ENCODE data around the gene DDX17. TPM values are rescaled to one million over a fixed set of nuclear protein-coding genes. Genes with fewer than 3 reads are reported as not detected.

The DDX17 gene
- 100 to 1,000 TPM; 373 to 600 TPM for total RNA-seq

GRCh38 chr22:38506118-38506962 is at the start of gene DDX17:
TSS of gene DDX17 (minus strand) at chr22:38506311.
- peaks cover 54% of the 10 kb centered on the region for H3K36me3 Mint-ChIP-seq (ENCODE audit: low read depth)
- H3K4me3 Mint-ChIP-seq: peak within 1 kb of the TSS; percentile 89
- ATAC-seq (replicated peaks): peak; percentile 86
- H3K4me1 Mint-ChIP-seq: peaks cover 38% of the 10 kb centered on the region
- no peaks in the 10 kb centered on the region for H3K9me3 Mint-ChIP-seq
- H3K27ac Mint-ChIP-seq: peak within 1 kb of the TSS; percentile 100
- no peaks in the 10 kb centered on the region for H3K27me3 Mint-ChIP-seq

GRCh38 chr22:38554281-38554680 is 48.2 kb upstream of the DDX17 start:
- H3K4me1 Mint-ChIP-seq: no peaks in the 10 kb centered on the region
- H3K27ac Mint-ChIP-seq: no peak overlapping the region
- no peaks in the 10 kb centered on the region for H3K27me3 Mint-ChIP-seq
- ATAC-seq (replicated peaks): no peak
- no peaks in the 10 kb centered on the region for H3K36me3 Mint-ChIP-seq (ENCODE audit: low read depth)
- no peak overlapping the region for H3K4me3 Mint-ChIP-seq
- H3K9me3 Mint-ChIP-seq: no peaks in the 10 kb centered on the region

DNA sequence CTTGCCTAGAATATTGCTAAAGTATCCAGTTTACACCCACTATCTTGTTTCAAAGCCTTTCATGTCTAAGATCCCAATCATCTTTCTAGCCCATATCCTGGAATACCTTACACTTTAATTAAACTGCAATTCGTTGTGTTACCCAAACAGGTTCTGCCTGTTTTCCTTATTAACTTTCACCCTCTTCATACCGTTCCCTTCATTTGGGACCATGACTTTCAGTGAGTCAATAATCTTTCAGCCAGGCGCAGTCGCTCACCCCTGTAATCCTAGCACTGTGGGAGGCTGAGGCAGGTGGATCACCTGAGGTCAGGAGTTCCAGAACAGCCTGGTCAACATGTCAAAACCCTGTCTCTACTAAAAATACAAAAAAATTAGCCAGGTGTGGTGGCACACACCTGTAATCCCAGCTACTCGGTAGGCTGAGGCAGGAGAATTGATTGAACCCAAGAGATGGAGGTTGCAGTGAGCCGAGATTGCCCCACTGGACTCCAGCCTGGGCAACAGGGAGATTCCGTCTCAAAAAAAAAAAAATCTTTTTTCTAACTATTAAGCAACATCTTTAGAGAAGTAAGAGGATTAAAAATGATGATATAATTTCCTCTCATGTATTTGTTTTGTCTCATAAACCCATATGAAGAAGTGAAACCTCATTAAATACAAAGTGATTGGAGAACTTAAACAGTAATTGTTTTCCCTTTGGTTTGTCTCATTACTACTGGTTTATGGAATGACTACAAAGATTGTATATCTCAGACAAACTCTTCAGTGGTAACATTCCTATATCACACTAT is 43.2 kb upstream of the DDX17 start:
- H3K27me3 Mint-ChIP-seq: no peaks in the 10 kb centered on the region
- H3K4me3 Mint-ChIP-seq: no peak overlapping the region
- no peak overlapping the region for H3K27ac Mint-ChIP-seq

DNA sequence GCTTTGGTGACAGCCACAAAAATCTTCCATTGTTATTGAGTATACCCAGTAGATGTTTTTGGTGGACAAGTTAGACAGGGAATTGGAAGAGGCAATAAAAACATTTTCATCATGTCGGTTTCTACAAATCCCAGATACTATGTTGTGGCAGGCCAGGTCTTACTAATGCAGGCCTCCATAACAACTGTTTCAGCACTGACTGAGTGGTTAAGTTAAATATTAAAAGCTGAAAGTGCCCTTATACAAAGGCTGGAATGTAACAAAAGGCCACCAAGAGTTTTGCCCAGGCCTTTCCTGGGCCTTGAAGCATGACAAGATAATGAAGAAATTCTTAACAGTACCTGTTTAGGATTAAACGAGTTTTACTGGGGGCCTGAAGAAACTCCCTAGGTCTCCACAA is 34.6 kb upstream of the DDX17 start:
- H3K27me3 Mint-ChIP-seq: no peaks in the 10 kb centered on the region
- H3K9me3 Mint-ChIP-seq: peaks cover 5% of the 10 kb centered on the region
- no peak for ATAC-seq (replicated peaks)
- no peak overlapping the region for H3K4me3 Mint-ChIP-seq
- no peak overlapping the region for H3K27ac Mint-ChIP-seq
- H3K4me1 Mint-ChIP-seq: no peaks in the 10 kb centered on the region
- no peaks in the 10 kb centered on the region for H3K36me3 Mint-ChIP-seq (ENCODE audit: low read depth)

More for the DNA sequence above, 43.2 kb upstream of the DDX17 start:
- Mint-ChIP-seq H3K4me1 (no peaks in the 10 kb centered on the region), H3K9me3 (no peaks in the 10 kb centered on the region), H3K36me3 (ENCODE audit: low read depth) (no peaks in the 10 kb centered on the region)
- no peak for ATAC-seq (replicated peaks)

DNA sequence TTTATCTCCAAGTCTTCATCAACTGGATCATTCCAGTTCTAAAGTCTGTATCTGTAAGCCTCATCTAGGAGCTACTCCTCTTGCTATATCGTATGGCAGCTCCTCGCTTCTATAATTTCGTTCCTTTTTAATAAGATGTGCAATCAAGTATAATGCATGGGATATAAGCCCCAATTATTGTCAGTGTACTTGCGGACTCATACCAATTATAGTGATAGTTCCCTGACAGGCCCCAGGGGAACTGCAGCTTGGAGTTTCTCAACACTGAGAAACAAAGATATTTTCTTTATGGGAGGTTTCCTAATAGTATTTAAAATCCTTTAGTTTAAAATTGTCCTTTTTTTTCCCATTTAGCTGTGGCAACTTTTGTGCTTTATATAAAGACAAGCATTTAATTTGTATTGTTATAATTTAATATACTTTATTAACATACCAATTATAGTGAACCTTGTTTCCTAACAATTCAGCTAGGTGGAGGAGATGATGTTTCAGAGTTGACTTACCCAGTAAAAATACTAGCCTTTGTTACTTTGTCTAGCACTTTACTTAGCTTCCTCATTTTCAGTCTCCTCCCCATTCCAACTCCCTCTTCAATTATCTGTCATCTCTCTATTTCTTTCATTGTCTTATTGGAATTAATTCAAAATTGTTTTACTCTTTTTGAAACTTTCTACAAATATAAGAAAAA is 25.3 kb upstream of the DDX17 start:
- no peaks in the 10 kb centered on the region for H3K36me3 Mint-ChIP-seq (ENCODE audit: low read depth)
- no peaks in the 10 kb centered on the region for H3K27me3 Mint-ChIP-seq
- peak overlapping the region; percentile 60 for H3K4me3 Mint-ChIP-seq
- H3K4me1 Mint-ChIP-seq: peaks cover 6% of the 10 kb centered on the region
- H3K27ac Mint-ChIP-seq: peak overlapping the region; percentile 83
- H3K9me3 Mint-ChIP-seq: no peaks in the 10 kb centered on the region
- peak; percentile 32 for ATAC-seq (replicated peaks)

DNA sequence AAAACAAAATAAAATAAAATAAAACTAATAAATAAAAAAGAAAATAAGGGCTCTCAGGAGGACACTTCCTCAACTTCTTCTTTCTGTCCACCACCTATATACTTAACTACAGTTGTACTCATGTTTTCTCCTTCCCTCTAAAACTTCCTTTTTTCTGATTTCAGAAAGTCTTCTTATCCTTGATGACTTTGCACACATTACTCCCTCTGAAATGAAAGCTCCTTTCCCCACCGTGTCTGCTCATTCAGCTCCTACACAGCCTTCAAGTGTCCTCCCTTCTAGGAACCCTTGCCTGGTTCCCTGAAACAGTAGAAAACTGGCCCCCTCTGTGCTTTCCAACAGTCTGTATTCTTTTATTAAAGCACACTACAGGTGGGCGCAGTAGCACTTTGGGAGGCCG is 18.3 kb upstream of the DDX17 start:
- no peaks in the 10 kb centered on the region for H3K36me3 Mint-ChIP-seq (ENCODE audit: low read depth)
- no peak for ATAC-seq (replicated peaks)
- H3K4me1 Mint-ChIP-seq: no peaks in the 10 kb centered on the region
- H3K27ac Mint-ChIP-seq: no peak overlapping the region
- H3K4me3 Mint-ChIP-seq: no peak overlapping the region
- no peaks in the 10 kb centered on the region for H3K9me3 Mint-ChIP-seq
- H3K27me3 Mint-ChIP-seq: no peaks in the 10 kb centered on the region

DNA sequence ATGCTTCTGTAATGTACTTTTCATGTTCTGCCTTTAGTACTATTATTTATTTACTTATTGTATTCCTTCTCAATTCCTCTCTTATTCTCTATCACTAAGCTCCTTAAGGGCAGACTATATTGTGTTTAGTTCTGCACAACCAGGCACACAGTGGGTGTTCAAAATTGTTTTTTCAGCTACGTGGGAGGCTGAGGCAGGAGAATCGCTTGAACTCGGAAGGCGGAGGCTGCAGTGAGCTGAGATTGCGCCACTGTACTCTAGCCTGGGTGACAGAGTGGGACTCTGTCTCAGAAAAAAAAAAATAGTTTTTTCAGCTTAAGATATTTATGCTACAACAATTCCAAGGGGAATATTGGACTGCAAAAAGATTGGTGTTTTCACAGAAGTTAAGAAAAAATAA is 17.4 kb upstream of the DDX17 start:
- Mint-ChIP-seq H3K36me3 (ENCODE audit: low read depth) (no peaks in the 10 kb centered on the region), H3K4me1 (no peaks in the 10 kb centered on the region), H3K9me3 (no peaks in the 10 kb centered on the region), H3K4me3 (no peak overlapping the region), H3K27ac (no peak overlapping the region), H3K27me3 (no peaks in the 10 kb centered on the region)
- no peak for ATAC-seq (replicated peaks)

DNA sequence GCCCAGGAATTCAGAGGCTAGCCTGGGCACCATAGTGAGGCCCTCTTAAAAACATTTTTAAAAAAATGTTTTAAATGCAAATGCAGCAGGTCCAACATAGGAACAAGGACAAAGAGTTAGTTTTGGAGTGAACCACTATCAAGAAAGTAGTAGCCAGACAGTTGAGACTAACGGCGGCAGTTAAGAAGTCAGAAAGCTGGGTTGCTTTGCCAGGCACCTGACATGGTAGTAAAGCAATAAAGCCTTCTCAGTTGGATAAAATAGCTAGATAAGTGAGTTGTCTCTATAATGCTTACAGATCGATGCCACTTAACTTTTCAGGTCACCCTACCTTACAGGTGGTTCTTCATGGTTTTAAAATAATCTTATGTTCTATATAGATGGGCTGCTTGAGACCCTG is 16.9 kb upstream of the DDX17 start:
- Mint-ChIP-seq H3K9me3 (no peaks in the 10 kb centered on the region), H3K36me3 (ENCODE audit: low read depth) (no peaks in the 10 kb centered on the region), H3K27ac (no peak overlapping the region), H3K4me1 (no peaks in the 10 kb centered on the region), H3K4me3 (no peak overlapping the region), H3K27me3 (no peaks in the 10 kb centered on the region)
- ATAC-seq (replicated peaks): no peak

- Mint-ChIP-seq H3K9me3 (no peaks in the 10 kb centered on the region), H3K27ac (no peak overlapping the region), H3K27me3 (no peaks in the 10 kb centered on the region), H3K4me1 (no peaks in the 10 kb centered on the region), H3K36me3 (ENCODE audit: low read depth) (no peaks in the 10 kb centered on the region), H3K4me3 (no peak overlapping the region)
- no peak for ATAC-seq (replicated peaks)
Observed at GRCh38 chr22:38519453-38520250, 13.5 kb upstream of the DDX17 start.

DNA sequence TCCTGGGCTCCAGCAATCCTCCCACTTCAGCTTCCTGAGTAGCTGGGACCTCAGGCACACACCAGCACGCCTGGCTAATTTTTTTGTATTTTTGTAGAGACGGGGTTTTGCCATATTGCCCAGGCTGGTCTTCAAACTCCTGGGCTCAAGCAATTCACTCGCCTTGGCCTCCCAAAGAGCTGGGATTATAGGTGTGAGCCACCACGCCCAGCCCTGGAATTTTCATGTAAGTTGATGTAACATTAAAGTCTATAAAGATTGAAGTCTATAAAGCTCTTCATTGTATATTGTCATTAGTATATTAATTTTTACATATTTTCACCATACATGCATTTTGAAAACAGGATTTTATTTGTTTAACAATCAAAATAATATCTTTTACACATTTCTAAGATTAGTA is 12.5 kb upstream of the DDX17 start:
- Mint-ChIP-seq H3K27me3 (no peaks in the 10 kb centered on the region), H3K4me3 (no peak overlapping the region), H3K36me3 (ENCODE audit: low read depth) (no peaks in the 10 kb centered on the region), H3K9me3 (no peaks in the 10 kb centered on the region), H3K27ac (no peak overlapping the region), H3K4me1 (no peaks in the 10 kb centered on the region)
- ATAC-seq (replicated peaks): no peak

GRCh38 chr22:38513063-38513462 is 7.0 kb upstream of the DDX17 start:
- H3K4me3 Mint-ChIP-seq: no peak overlapping the region

DNA sequence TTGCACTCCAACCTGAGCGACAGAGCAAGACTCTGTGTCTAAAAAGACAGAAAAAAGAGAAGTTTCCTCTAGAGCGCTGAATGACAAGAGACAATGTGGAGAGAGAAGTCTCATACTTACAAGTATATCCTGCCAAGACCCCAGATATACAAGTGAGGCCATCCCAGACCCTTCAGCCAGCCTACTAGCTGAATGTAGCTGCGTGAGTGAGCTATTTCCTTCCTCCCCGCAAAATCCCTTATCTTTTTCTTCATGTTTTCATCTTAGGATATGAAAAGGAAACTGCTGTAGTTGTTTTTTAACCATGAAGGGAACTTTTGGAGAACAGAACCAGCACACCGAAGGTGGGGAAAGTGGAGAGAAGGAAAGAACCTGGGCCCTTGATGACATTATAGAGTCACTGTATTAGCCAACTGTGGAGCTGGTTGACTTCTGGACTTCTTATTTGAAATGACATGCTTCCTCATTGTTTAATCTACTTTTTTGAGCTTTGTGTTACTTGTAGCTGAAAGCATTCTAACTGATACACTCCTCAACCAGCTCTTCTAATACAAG is 4.4 kb upstream of the DDX17 start:
- H3K36me3 Mint-ChIP-seq (ENCODE audit: low read depth): peaks cover 12% of the 10 kb centered on the region
- ATAC-seq (replicated peaks): no peak
- H3K27ac Mint-ChIP-seq: no peak overlapping the region
- H3K27me3 Mint-ChIP-seq: no peaks in the 10 kb centered on the region
- no peak overlapping the region for H3K4me3 Mint-ChIP-seq
- peaks cover 9% of the 10 kb centered on the region for H3K4me1 Mint-ChIP-seq
- no peaks in the 10 kb centered on the region for H3K9me3 Mint-ChIP-seq

More at GRCh38 chr22:38513063-38513462, 7.0 kb upstream of the DDX17 start:
- H3K9me3 Mint-ChIP-seq: no peaks in the 10 kb centered on the region
- H3K27ac Mint-ChIP-seq: no peak overlapping the region
- H3K27me3 Mint-ChIP-seq: no peaks in the 10 kb centered on the region
- no peaks in the 10 kb centered on the region for H3K36me3 Mint-ChIP-seq (ENCODE audit: low read depth)
- H3K4me1 Mint-ChIP-seq: peaks cover 4% of the 10 kb centered on the region
- ATAC-seq (replicated peaks): peak; percentile 72

- Mint-ChIP-seq H3K27ac (peak overlapping the region; percentile 100), H3K4me3 (peak overlapping the region; percentile 89), H3K36me3 (ENCODE audit: low read depth) (peaks cover 61% of the 10 kb centered on the region), H3K4me1 (peaks cover 43% of the 10 kb centered on the region), H3K9me3 (no peaks in the 10 kb centered on the region), H3K27me3 (no peaks in the 10 kb centered on the region)
- peak; percentile 40 for ATAC-seq (replicated peaks)
Observed at GRCh38 chr22:38505541-38506117, 482 bp downstream of the DDX17 start.
